Stimulated activated CD4-positive, alpha-beta T cell treated with anti-CD3 and anti-CD28 coated beads, Interleukin-1b, Interleukin-23, amount 100 ng/mL, for 4 hours (primary cell): ENCODE data around the gene P4HA2.

Experiments
- DNase-seq, 2 donors: peaks; one replicate each; pipeline ENCODE4 v3.0.0-alpha.2; 2020; ENCODE audit warnings: low read depth in 2 of 2

P4HA2 gene

GRCh38 chr5:132223861-132224260 is 3.8 kb downstream of the P4HA2 start:
- no peak for DNase-seq

- no peak for DNase-seq
These were observed 5.0 kb downstream of the P4HA2 start for GRCh38 chr5:132222649-132223038.

GRCh38 chr5:132221781-132222648 is 5.6 kb downstream of the P4HA2 start:
- no peak for DNase-seq

DNA sequence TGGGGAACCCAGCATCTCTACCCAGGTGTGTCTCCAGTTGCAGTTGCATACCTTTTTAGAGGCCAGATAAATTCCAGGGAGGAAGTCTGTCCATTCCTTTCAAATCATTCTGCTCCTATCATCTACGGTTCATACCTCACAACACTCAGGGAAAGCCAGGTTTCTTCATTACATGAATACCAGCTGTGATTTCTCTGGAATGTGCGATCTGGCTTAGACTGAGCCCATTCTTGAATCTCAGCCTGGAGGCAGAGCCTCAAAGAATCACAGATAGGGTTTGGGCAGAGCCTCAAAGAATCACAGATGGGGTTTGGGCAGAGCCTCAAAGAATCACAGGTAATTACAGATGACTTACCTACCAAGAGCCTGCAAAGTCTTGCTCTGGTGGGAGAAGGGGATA is 7.2 kb downstream of the P4HA2 start:
- DNase-seq: no peak

DNA sequence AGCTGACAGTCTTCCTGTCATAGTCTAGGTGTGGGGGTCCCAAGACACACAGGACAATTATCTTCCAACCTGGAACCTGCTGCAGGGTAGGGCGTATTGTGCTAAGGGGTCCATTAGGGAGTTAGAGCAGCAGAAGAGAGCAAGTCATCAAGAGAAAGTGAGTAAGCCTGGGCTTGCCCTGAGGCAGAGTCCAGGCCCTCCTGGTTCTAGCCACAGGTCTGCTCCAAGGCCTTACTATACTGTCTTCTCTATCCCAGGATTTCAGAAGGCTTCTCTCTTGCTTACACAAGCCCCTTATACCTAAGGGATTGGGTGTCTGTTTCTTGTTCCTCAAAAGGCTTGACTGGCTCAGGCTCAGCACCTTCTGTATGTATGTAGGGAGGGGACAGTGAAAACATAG is 7.7 kb downstream of the P4HA2 start:
- no peak for DNase-seq

DNA sequence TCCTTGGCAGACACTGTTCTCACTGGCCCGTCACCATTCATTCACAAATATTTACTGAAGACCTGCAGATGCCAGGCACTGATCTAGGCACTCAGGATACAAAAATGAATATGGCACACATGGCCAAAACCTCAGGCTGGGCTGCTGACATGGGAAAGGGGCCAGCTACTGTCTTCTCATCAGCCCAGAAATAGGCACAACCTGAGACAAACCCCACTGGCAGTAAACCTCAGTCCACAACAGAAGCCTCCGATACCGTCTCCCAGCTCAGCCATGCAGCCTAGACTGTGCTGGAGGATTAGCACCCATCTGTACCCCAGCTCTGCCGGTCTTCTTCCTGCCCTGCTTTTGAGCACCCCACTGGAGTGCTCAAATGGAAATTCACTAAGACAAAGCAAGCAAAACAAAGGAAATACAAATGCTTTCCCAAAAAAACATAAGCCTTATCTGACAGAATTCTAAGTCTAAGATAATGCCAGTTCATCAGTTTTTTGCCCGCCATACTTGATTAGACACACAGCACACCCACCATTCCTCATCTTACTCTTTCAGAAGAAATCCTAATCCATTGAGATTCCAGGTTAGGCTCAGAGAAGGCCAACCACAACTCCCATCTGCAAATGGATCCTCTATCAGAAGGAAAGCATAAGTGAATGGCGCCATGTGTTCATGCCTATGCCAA is 8.2 kb downstream of the P4HA2 start:
- no peak for DNase-seq

DNA sequence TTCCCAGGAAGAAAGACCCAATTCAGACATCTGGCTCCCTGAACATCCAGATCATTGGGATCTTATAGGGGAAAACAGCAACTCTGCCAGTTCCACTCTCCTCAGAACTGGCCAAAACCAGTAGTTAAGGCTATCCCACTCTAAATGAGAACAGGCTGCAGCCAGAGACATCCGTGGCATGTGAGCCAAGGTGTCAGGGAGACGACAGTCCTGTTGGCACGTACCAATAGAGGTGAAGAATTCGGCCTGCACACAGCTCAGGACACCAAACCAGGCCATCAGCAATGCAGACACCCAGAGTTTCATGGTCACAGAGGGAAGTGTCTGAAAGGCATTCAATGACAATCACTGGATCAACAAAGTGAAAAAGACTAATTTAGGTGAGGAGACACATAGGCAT is 9.3 kb downstream of the P4HA2 start:
- no peak for DNase-seq

DNA sequence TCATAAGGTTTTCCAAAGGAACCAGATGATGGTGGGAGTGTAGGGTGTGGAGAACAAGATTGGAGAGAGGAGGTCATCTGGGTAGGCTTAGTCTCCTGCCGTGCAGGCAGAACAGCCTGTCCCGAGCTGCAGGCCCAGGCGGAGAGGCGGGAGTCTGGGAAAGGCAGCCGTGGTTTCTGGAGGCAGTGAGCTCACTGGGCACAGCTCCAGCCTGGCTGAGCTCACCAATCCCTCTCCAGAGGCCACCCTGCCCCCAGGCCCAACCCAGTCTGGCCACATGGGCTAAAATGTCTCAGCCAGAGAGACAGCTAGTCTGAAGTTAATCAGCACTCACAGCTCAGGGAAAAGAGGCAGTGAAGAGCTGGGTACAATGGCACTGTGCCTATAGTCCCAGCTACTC is 12.3 kb downstream of the P4HA2 start:
- DNase-seq: no peak

DNA sequence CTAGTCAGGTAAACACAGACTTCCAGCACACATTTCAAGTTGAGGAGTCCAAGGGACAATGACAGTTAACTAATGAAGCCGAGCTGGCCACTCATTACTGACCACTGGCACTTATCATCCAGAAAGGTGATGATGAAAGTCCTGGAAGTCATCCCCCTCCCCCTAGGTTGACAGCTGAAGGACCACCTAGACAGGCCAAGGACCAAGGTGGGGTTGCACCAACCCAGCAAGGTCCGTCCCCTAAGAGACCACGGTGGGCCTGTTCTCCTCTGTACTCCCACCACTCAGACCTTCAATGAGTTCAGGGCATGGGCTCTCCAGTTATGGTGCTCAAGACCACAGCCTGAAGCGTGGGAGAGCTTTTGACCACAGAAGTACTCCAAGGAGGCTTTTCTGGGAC is 13.2 kb downstream of the P4HA2 start:
- no peak for DNase-seq

GRCh38 chr5:132213666-132214065 is 14.0 kb downstream of the P4HA2 start:
- DNase-seq: no peak

DNA sequence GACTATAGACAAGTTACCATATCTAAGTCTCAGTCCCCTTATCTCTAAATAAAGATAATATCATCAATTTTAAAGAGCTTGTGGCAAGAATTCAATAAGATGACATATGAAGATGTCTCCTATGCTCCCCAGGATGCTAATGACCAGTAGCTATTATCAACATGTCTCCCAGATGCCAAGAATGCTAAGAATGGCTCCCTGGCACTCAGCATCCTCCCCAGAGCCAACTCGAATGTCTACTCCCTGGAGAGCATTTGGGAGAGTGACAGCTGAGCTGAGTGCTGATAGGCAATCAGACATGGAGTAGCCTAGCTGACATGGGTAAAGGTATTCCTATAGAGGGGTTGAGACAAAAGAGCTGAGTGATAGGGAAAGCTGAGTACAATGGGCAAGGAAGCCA is 15.9 kb downstream of the P4HA2 start:
- DNase-seq: no peak

GRCh38 chr5:132210944-132211343 is 16.7 kb downstream of the P4HA2 start:
- DNase-seq: no peak

DNA sequence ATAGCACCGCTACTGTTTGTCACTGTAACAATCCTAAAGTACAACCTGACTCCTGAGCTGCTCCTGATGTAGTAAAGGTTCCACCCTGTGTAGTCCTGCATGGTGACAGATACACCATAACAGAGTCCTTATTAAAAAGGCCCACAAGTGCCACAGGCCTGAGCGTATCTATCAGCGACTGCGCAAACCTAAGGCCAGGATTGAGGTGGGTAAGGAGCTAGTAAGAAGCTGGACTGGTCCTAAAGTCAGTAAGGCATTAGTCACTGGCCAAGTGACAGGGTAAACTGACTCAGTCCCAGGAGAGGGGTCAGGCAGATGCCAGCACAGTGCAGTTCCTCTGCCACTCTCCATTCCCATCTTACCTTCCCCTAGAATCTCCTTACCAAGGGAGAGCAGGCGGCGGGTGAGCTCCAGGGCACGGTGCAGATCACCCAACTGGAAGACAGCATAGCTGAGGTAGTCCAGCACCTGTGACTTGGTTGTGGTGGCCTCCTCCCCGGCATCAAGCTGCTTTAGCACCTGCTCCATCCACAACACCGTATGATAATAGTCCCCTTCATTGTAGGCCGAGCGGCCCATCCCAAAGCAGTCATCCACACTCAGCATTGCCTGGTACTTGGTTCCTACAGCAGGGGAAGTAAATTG is 17.6 kb downstream of the P4HA2 start:
- no peak for DNase-seq

GRCh38 chr5:132209131-132209530 is 18.5 kb downstream of the P4HA2 start:
- DNase-seq: no peak

GRCh38 chr5:132207778-132208177 is 19.9 kb downstream of the P4HA2 start:
- DNase-seq: no peak

- no peak for DNase-seq
These were observed 20.9 kb downstream of the P4HA2 start for GRCh38 chr5:132206782-132207181.

- DNase-seq: no peak
These were observed 22.1 kb downstream of the P4HA2 start for GRCh38 chr5:132205385-132206125.

DNA sequence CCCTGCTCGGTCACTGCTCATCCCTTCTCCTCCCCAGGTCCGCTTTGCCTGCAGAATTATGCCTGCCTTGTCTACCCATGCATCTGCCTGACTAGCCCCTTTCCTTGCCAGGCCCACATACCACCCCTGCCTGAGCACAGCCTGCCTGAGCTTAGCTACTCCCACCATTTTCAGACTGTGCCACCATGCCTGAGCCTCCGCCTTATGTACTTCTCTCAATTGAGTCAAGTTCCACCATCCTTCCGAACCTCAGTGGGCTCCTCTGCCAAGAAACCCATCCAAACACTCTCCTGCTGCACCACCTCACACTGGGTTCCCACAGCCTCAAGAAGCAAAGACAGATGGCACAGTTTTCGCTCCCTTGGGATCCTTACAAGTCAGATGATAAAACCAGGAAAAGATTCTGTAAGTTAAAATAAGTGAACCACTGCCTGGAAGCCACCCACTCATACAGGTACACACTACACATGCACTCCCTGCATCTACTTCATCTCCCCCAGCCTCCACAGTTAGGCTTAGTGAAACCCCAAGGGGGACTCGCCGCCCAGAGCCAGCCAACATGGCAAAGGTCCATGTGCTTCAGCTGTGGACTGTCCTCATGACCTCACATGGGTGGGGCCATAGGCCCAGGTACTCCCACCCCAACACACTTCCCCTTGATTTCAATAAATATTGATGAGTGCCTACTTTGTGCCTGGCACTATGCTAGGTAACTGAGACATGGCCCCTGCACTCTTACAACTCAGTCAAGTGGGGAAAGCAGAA is 23.1 kb downstream of the P4HA2 start:
- DNase-seq: no peak

DNA sequence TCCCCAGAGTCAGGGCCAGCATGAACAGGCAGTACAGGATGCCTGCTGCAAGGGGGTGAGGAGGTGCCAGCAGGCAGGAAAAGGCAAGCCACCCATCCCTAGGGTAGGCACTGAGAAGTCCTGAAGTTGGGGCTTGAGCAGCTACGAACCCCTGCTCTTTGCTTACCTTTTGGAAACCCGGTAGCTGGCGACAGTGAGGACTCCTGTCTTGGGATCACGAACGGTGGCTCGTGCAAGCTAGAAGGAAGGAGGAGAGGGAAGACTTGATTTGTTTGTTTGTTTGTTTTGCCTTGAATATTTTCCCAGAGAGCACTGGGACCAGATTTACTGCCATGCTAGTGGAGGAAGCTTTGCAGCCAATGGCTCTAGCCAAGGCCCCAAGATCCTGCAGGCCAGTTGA is 23.7 kb downstream of the P4HA2 start:
- no peak for DNase-seq

- no peak for DNase-seq
These were observed 24.2 kb downstream of the P4HA2 start for GRCh38 chr5:132203464-132203818.

- no peak for DNase-seq
These were observed 24.8 kb downstream of the P4HA2 start for GRCh38 chr5:132202711-132203463.
